HepG2 (cell line): ENCODE measurements around the gene BLOC1S2. TPM values are rescaled to one million over a fixed set of nuclear protein-coding genes. Genes with fewer than 3 reads are reported as not detected.

ENCODE experiments used
- AFF4 ChIP-seq: sonication (generic); formaldehyde crosslinking; IDR thresholded peaks from 2 replicates; pipeline ENCODE4 v1.4.0; 2020; ENCODE audit warnings: missing genetic modification reagents
- AKNA ChIP-seq: sonication (generic); formaldehyde crosslinking; IDR thresholded peaks from 2 replicates; pipeline ENCODE4 v1.4.0; 2020; ENCODE audit warnings: missing genetic modification reagents, borderline replicate concordance
- CEBPB ChIP-seq: IDR thresholded peaks from 2 replicates; pipeline ENCODE4 v1.6.1; 2011; ENCODE audit warnings: low read depth, low read length, improper control_type of control experiment, borderline replicate concordance
- ETS1 ChIP-seq: sonication (generic); formaldehyde crosslinking; IDR thresholded peaks from 2 replicates; pipeline ENCODE4 v1.4.0; 2020; ENCODE audit warnings: missing genetic modification reagents
- KAT8 ChIP-seq: IDR thresholded peaks from 2 replicates; pipeline ENCODE4 v1.6.1; 2016; ENCODE audit warnings: missing genetic modification reagents, missing compliant biosample characterization
- PLRG1 ChIP-seq: fragments of 450-650 bp; conservative IDR thresholded peaks from 2 replicates; pipeline ENCODE4 v1.6.1; 2016
- REXO4 ChIP-seq: sonication (generic); formaldehyde crosslinking; IDR thresholded peaks from 2 replicates; pipeline ENCODE4 v1.8.0; 2022; ENCODE audit warnings: missing genetic modification reagents, mild to moderate bottlenecking, borderline replicate concordance
- SIX1 ChIP-seq: sonication (generic); formaldehyde crosslinking; IDR thresholded peaks from 2 replicates; pipeline ENCODE4 v1.4.0; 2020; ENCODE audit warnings: missing genetic modification reagents, borderline replicate concordance
- TIGD3 ChIP-seq: sonication (generic); formaldehyde crosslinking; IDR thresholded peaks from 2 replicates; pipeline ENCODE4 v1.5.1; 2020; ENCODE audit warnings: mild to moderate bottlenecking, missing genetic modification reagents, borderline replicate concordance
- ZBTB14 ChIP-seq: sonication (generic); formaldehyde crosslinking; IDR thresholded peaks from 2 replicates; pipeline ENCODE4 v1.4.0; 2020; ENCODE audit warnings: missing genetic modification reagents
- ZFP41 ChIP-seq: sonication (generic); formaldehyde crosslinking; IDR thresholded peaks from 2 replicates; pipeline ENCODE4 v1.4.0; 2020; ENCODE audit warnings: mild to moderate bottlenecking, missing genetic modification reagents, borderline replicate concordance
- ZNF335 ChIP-seq: sonication (generic); formaldehyde crosslinking; IDR thresholded peaks from 2 replicates; pipeline ENCODE4 v1.4.0; 2020; ENCODE audit warnings: missing genetic modification reagents
- ZNF782 ChIP-seq: sonication (generic); formaldehyde crosslinking; IDR thresholded peaks from 2 replicates; pipeline ENCODE4 v1.4.0; 2020; ENCODE audit warnings: missing genetic modification reagents, mild to moderate bottlenecking, borderline replicate concordance
- ZNF816 ChIP-seq: sonication (generic); formaldehyde crosslinking; IDR thresholded peaks from 2 replicates; pipeline ENCODE4 v1.8.0; 2022; ENCODE audit warnings: missing genetic modification reagents, mild to moderate bottlenecking, borderline replicate concordance
- polyA plus RNA-seq, 8 experiments: library from polyadenylated mRNA; depleted of rRNA in 3 of 8; stranded (reverse) in 7 of 8; unstranded in 1 of 8; fragments of >200 nt; fragmentation: Illumina TruSeq in 4 of 8; extraction: Trizol in 4 of 8; gene quantifications; 2 replicates each; pipeline versions ENCODE4 v1.2.1 to v1.2.3, GENCODE V29; 2011 to 2016; ENCODE audit warnings: low read depth in 4 of 8, missing spikeins in 1 of 8, mixed read lengths in 1 of 8; ENCODE audit not compliant: insufficient read depth in 1 of 8
- total RNA-seq, 5 experiments: library from RNA; depleted of rRNA; stranded (reverse); fragments of >200 nt; fragmentation: Illumina TruSeq; extraction: Trizol; gene quantifications; 2 replicates each; pipeline ENCODE4 v1.2.3, GENCODE V29; 2016; ENCODE audit warnings: low read depth in 1 of 5

Gene BLOC1S2
- total and polyA plus RNA-seq, 2 of the 13 experiments (the other 11 are each of a cell fraction or from before 2014, with no cell fraction given) = 22.3 to 64.4 TPM

GRCh38 chr10:100267239-100268104 lies 19.0 kb downstream of the BLOC1S2 start, which contains the start of gene CWF19L1 (continued):
- TF ChIP-seq SIX1 (CRISPR knock-in tag) = no peak
- TF ChIP-seq PLRG1 = no peak
- no peak for TF ChIP-seq TIGD3 (CRISPR knock-in tag)
- TF ChIP-seq ZNF816 (CRISPR knock-in tag) = 0 out of 2 replicates have a peak, but pooled peaks have one; percentile 42
- TF ChIP-seq ZNF335 (CRISPR knock-in tag) = no peak; the same call in 1 of the 2 replicates
- no peak for TF ChIP-seq ZNF782 (CRISPR knock-in tag)
- TF ChIP-seq CEBPB = no peak
- TF ChIP-seq ETS1 (CRISPR knock-in tag) = no peak
- TF ChIP-seq AFF4 = no peak
- TF ChIP-seq AKNA (CRISPR knock-in tag) = no peak
- TF ChIP-seq ZFP41 (CRISPR knock-in tag) = no peak
- TF ChIP-seq KAT8 (CRISPR knock-in tag) = peak; percentile 99
- no peak for TF ChIP-seq ZBTB14 (CRISPR knock-in tag)
- TF ChIP-seq REXO4 (CRISPR knock-in tag) = no peak
